Upper lobe of left lung (tissue), 6 donors: ENCODE measurements around the gene ZNF70. TPM values are rescaled to one million over a fixed set of nuclear protein-coding genes. Genes with fewer than 3 reads are reported as not detected.

ENCODE experiments used
- ATAC-seq, 2 donors: fragments of 200-7000 bp; cut with Tn5 transposase; one replicate each; pipeline ENCODE4 v1.9.1; 2022; ENCODE audit warnings: mild to moderate bottlenecking in 2 of 2, moderate library complexity in 2 of 2; ENCODE audit not compliant: low FRiP score in 2 of 2
- DNase-seq, 2 donors: peaks; one replicate each; pipeline ENCODE4 v3.0.0-alpha.2; 2019 to 2020
- H3K27ac ChIP-seq, 4 donors: fragments of 200-600 bp; sonication (generic); one replicate each; pipeline ENCODE4 v1.5.1; 2016 to 2019
- H3K27me3 ChIP-seq, 4 donors: fragments of 200-600 bp; sonication (generic); one replicate each; pipeline ENCODE4 v1.5.1; 2017 to 2019
- H3K36me3 ChIP-seq, 4 donors: fragments of 200-600 bp; sonication (generic); one replicate each; pipeline ENCODE4 v1.5.1; 2016 to 2019
- H3K4me1 ChIP-seq, 4 donors: fragments of 200-600 bp; sonication (generic); one replicate each; pipeline ENCODE4 v1.5.1; 2018 to 2019
- H3K4me3 ChIP-seq, 4 donors: fragments of 200-600 bp; sonication (generic); one replicate each; pipeline ENCODE4 v1.5.1; 2017 to 2019; ENCODE audit warnings: mild to moderate bottlenecking in 2 of 4, moderate library complexity in 1 of 4
- H3K9me3 ChIP-seq, 4 donors: fragments of 200-600 bp; sonication (generic); one replicate each; pipeline ENCODE4 v1.5.1; 2018 to 2019
- EP300 ChIP-seq, 4 donors: sonication (generic); formaldehyde crosslinking; IDR thresholded peaks; one replicate each; pipeline ENCODE4 v1.5.1; 2017; ENCODE audit warnings: antibody characterized with exemption in 4 of 4, control low read depth in 2 of 4
- POLR2A ChIP-seq, 4 donors: fragments of 450-650 bp; IDR thresholded peaks; one replicate each; pipeline ENCODE4 v1.5.1; 2016 to 2017; ENCODE audit warnings: antibody characterized with exemption in 4 of 4, mild to moderate bottlenecking in 2 of 4
- POLR2AphosphoS5 ChIP-seq, 2 donors: sonication (generic); formaldehyde crosslinking; IDR thresholded peaks; one replicate each; pipeline ENCODE4 v1.5.1; 2017; ENCODE audit warnings: antibody characterized with exemption in 2 of 2
- WGBS, 2 donors: methylation state at CpG; one replicate each; pipeline ENCODE4 v1.1.5; 2017 to 2018; 5-methylcytosine and 5-hydroxymethylcytosine counted together
- total RNA-seq, 6 donors: library from RNA; depleted of rRNA in 4 of 6; stranded (reverse); fragments of >200 nt in 4 of 6; gene quantifications; one replicate each; pipeline versions ENCODE4 v1.1.0 to v1.2.1, GENCODE V29; 2016 to 2021
- TF ChIP-seq, protein P1 (sequence below), 6 experiments: fragments of 450-650 bp in 4 of 6; fragments of 200-600 bp in 2 of 6; sonication (generic) in 2 of 6; IDR thresholded peaks; one replicate each; pipeline ENCODE4 v1.5.1; 2016 to 2019; ENCODE audit warnings: antibody characterized with exemption in 6 of 6
- donor health status: DM: no; HTN: no; CAD: no; lungs with moderate emphysema.
- donor health status: DM: no; HTN: yes; CAD: no; lungs with severe emphysema.

ZNF70 gene
- total RNA-seq, 6 donors from 2014 or later: 3.0 to 9.4 (median 5.4) TPM

GRCh38 chr22:23787600-23787896 is 36.6 kb upstream of the ZNF70 start:
- Histone ChIP-seq H3K4me3 (peak overlapping the region; percentile 40 to 96 (median 76)), H3K36me3 (peaks cover 0 to 10% (median 4%) of the 10 kb centered on the region in 4 donors), H3K27me3 (no peaks in the 10 kb centered on the region), H3K27ac (peak overlapping the region; percentile 98 to 99 (median 98)), H3K4me1 (peaks cover 22 to 35% (median 22%) of the 10 kb centered on the region in 4 donors), H3K9me3 (no peaks in the 10 kb centered on the region)
- DNase-seq: no peak
- TF ChIP-seq, protein P1, sequence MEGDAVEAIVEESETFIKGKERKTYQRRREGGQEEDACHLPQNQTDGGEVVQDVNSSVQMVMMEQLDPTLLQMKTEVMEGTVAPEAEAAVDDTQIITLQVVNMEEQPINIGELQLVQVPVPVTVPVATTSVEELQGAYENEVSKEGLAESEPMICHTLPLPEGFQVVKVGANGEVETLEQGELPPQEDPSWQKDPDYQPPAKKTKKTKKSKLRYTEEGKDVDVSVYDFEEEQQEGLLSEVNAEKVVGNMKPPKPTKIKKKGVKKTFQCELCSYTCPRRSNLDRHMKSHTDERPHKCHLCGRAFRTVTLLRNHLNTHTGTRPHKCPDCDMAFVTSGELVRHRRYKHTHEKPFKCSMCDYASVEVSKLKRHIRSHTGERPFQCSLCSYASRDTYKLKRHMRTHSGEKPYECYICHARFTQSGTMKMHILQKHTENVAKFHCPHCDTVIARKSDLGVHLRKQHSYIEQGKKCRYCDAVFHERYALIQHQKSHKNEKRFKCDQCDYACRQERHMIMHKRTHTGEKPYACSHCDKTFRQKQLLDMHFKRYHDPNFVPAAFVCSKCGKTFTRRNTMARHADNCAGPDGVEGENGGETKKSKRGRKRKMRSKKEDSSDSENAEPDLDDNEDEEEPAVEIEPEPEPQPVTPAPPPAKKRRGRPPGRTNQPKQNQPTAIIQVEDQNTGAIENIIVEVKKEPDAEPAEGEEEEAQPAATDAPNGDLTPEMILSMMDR (IDR thresholded peaks at IDR 0.05): no peak
- TF ChIP-seq POLR2A (IDR thresholded peaks at IDR 0.05): no peak
- TF ChIP-seq POLR2AphosphoS5 (IDR thresholded peaks at IDR 0.05): no peak
- TF ChIP-seq EP300 (IDR thresholded peaks at IDR 0.05): no peak
- no peak for ATAC-seq
- WGBS, 2 donors: 1 to 6% methylated on average over 5 of the region's 5 CpGs

DNA sequence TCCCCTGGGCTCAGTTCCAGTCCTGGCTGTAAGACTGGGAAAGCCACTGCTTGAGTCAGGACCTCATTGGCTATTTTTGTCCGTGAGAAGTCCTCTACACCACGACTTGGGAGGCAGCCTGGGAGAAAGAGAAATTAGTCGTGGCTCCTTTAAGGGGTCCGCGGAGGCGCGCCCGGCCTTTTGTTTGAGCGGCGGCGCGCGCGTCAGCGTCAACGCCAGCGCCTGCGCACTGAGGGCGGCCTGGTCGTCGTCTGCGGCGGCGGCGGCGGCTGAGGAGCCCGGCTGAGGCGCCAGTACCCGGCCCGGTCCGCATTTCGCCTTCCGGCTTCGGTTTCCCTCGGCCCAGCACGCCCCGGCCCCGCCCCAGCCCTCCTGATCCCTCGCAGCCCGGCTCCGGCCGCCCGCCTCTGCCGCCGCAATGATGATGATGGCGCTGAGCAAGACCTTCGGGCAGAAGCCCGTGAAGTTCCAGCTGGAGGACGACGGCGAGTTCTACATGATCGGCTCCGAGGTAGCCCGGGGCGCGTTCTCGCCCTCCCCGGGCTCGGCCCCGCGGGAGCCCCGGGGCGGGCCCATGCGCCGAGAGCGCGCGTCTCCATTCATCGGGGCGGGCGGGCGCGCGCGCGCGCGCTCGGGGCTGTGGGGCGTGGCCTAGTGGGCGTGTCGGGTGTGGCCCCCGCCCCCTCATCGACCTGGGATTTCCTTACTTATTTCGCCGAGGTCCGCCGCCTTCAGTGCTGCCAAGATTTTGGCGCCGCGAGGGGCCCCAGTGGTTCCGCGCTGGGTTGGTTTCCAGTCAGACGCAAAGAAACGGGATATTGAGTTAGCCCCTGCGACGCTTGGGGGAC is 36.1 kb upstream of the ZNF70 start, which contains the start of gene SMARCB1:
Gene SMARCB1 (plus strand): TSS at position 215 of the 848 bp plus-strand sequence. CDS start 204 bp downstream, at position 419.
- Histone ChIP-seq H3K27me3 (no peaks in the 10 kb centered on the region), H3K36me3 (peaks cover 0 to 4% (median 1%) of the 10 kb centered on the region in 4 donors), H3K9me3 (no peaks in the 10 kb centered on the region), H3K27ac (peak within 1 kb of the TSS; percentile 98 to 99 (median 98)), H3K4me1 (peaks cover 22 to 35% (median 22%) of the 10 kb centered on the region in 4 donors), H3K4me3 (peak within 1 kb of the TSS; percentile 59 to 96 (median 80))
- TF ChIP-seq, protein P1 (IDR thresholded peaks at IDR 0.05): no peak
- TF ChIP-seq EP300 (IDR thresholded peaks at IDR 0.05): no peak
- TF ChIP-seq POLR2AphosphoS5 (IDR thresholded peaks at IDR 0.05): peak; percentile 44 to 66
- peak; percentile 53 to 90 (median 71) for TF ChIP-seq POLR2A (IDR thresholded peaks at IDR 0.05)
- ATAC-seq: peak; percentile 95 to 97
- WGBS, 2 donors: 0 to 1% methylated on average over 52 to 67 of the region's 97 CpGs
- DNase-seq: peak; percentile 91 to 98

- Histone ChIP-seq H3K4me1 (peaks cover 22 to 35% (median 22%) of the 10 kb centered on the region in 4 donors), H3K27me3 (no peaks in the 10 kb centered on the region), H3K9me3 (no peaks in the 10 kb centered on the region), H3K4me3 (peak overlapping the region in 3 of 4 donors; percentile 59 to 96 (median 92)), H3K27ac (peak overlapping the region; percentile 98 to 99 (median 98)), H3K36me3 (no peaks in the 10 kb centered on the region)
- TF ChIP-seq EP300 (IDR thresholded peaks at IDR 0.05): no peak
- TF ChIP-seq POLR2AphosphoS5 (IDR thresholded peaks at IDR 0.05): no peak
- TF ChIP-seq POLR2A (IDR thresholded peaks at IDR 0.05): no peak
- TF ChIP-seq, protein P1 (IDR thresholded peaks at IDR 0.05): no peak
- DNase-seq: no peak
- ATAC-seq: no peak
- 40 to 59% methylated on average over 8 to 9 of the region's 9 CpGs for WGBS, 2 donors
Observed at GRCh38 chr22:23786261-23786710, 35.4 kb upstream of the ZNF70 start.

DNA sequence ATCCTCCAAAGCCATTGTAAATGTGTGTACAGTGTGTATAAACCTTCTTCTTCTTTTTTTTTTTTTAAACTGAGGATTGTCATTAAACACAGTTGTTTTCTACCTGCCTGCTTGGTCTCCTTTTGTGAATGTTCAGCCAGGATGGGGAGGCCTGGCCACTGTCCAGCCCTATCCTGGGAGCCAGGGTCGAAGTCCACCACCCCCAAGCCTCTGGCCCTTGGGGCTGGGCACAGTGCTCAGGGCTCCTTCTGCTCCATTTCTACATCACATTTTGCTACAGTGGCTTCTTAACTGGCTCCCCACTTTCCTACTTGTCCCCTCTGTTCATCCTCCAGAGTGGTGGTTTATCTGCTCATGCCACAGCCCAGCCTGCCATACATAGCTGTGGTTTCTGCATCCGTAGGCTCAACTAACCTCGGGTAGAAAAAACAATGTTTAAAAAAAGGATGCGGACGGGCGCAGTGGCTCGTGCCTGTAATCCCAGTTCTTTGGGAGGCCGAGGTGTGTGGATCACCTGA is 33.4 kb upstream of the ZNF70 start:
- no peaks in the 10 kb centered on the region for H3K27me3 ChIP-seq
- no peak overlapping the region for H3K27ac ChIP-seq
- no peak for TF ChIP-seq POLR2A (IDR thresholded peaks at IDR 0.05)
- TF ChIP-seq, protein P1 (IDR thresholded peaks at IDR 0.05): no peak
- TF ChIP-seq POLR2AphosphoS5 (IDR thresholded peaks at IDR 0.05): no peak
- TF ChIP-seq EP300 (IDR thresholded peaks at IDR 0.05): no peak
- no peaks in the 10 kb centered on the region for H3K36me3 ChIP-seq
- no peak for DNase-seq
- no peak overlapping the region for H3K4me3 ChIP-seq
- H3K9me3 ChIP-seq: no peaks in the 10 kb centered on the region
- peaks cover 19 to 27% (median 22%) of the 10 kb centered on the region in 4 donors for H3K4me1 ChIP-seq
- 56 to 79% methylated on average over 8 of the region's 8 CpGs for WGBS, 2 donors
- no peak for ATAC-seq
